Activated B cell treated with CpG ODN at 0.5 μM for 24 hours (primary cell): ENCODE results near the gene OAF. TPM values are rescaled to one million over a fixed set of nuclear protein-coding genes. Genes with fewer than 3 reads are reported as not detected.

Experiments used
- ATAC-seq: fragments of 200-7000 bp; cut with Tn5 transposase; one replicate; pipeline ENCODE4 v1.10.0; 2021; ENCODE audit warnings: low read depth, mild to moderate bottlenecking, moderate library complexity
- CTCF ChIA-PET: fragments of 350-600 bp; sonication (Branson Sonifier 250); formaldehyde crosslinking; loops from one replicate; lab custom pipeline; 2021; ENCODE audit warnings: antibody characterized with exemption; lab: Charles Lee
- POLR2A ChIA-PET: fragments of 350-600 bp; sonication (Branson Sonifier 250); formaldehyde crosslinking; loops from one replicate; lab custom pipeline; 2021; ENCODE audit warnings: antibody characterized with exemption; lab: Charles Lee
- DNase-seq: peaks from one replicate; pipeline ENCODE4 v3.0.0; 2022
- H3K27ac Mint-ChIP-seq: one replicate; pipeline ENCODE4 v1.8.0; 2020; ENCODE audit warnings: mixed read lengths
- H3K27me3 Mint-ChIP-seq: one replicate; pipeline ENCODE4 v1.8.0; 2021; ENCODE audit warnings: mixed read lengths
- H3K36me3 Mint-ChIP-seq: one replicate; pipeline ENCODE4 v1.8.0; 2021; ENCODE audit warnings: low read depth, mixed read lengths
- H3K4me1 Mint-ChIP-seq: one replicate; pipeline ENCODE4 v1.8.0; 2021; ENCODE audit warnings: mixed read lengths
- H3K4me3 Mint-ChIP-seq: one replicate; pipeline ENCODE4 v1.8.0; 2020; ENCODE audit warnings: mild to moderate bottlenecking, mixed read lengths
- H3K9me3 Mint-ChIP-seq: one replicate; pipeline ENCODE4 v1.8.0; 2020; ENCODE audit warnings: mixed read lengths
- intact Hi-C: fragments of 100-400 bp; cut with micrococcal nuclease; formaldehyde crosslinking; loops from one replicate; pipeline ENCODE4 v1.15.1; 2024
- total RNA-seq: library from RNA; stranded (reverse); gene quantifications from 2 replicates; pipeline ENCODE4 v1.2.3, GENCODE V29; 2022
- TF ChIP-seq, protein P1 (sequence below): fragments of 200-600 bp; IDR thresholded peaks from one replicate; pipeline ENCODE4 v1.8.0; 2022; ENCODE audit warnings: antibody characterized with exemption, mild to moderate bottlenecking

OAF gene
- total RNA-seq, 1 donor from 2014 or later = 0.78 TPM

DNA sequence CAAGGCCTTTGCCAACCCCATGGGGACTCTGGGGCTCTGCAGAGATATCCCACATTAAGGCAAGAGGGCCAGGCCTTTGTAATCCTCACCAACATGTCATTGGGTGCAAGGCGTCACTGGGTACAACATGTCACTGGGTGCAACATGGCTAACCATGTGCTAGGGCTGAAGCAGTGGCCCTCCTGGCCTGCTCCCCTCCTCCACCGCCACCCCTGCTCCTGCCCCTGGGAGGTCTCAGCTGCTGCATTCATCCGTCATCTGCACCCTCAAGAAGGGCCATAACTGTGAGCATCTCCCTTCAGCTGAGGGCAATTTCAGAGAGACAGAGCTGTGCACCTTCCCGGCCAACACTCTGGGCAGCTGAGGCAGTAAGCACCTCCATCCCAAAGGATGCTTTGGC lies 16.7 kb upstream of the OAF start:
- H3K4me1 Mint-ChIP-seq = no peaks in the 10 kb centered on the region
- intact Hi-C loops = no loop called here
- TF ChIP-seq, protein P1, sequence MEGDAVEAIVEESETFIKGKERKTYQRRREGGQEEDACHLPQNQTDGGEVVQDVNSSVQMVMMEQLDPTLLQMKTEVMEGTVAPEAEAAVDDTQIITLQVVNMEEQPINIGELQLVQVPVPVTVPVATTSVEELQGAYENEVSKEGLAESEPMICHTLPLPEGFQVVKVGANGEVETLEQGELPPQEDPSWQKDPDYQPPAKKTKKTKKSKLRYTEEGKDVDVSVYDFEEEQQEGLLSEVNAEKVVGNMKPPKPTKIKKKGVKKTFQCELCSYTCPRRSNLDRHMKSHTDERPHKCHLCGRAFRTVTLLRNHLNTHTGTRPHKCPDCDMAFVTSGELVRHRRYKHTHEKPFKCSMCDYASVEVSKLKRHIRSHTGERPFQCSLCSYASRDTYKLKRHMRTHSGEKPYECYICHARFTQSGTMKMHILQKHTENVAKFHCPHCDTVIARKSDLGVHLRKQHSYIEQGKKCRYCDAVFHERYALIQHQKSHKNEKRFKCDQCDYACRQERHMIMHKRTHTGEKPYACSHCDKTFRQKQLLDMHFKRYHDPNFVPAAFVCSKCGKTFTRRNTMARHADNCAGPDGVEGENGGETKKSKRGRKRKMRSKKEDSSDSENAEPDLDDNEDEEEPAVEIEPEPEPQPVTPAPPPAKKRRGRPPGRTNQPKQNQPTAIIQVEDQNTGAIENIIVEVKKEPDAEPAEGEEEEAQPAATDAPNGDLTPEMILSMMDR = no peak
- POLR2A ChIA-PET = interaction anchor here (0.6 kb wide), 1 partner anchor 34 kb away, joined by 4 read pairs; no protein-coding TSS in a partner anchor
- ATAC-seq (no peak), DNase-seq (no peak)
- no peaks in the 10 kb centered on the region for H3K36me3 Mint-ChIP-seq
- no peaks in the 10 kb centered on the region for H3K9me3 Mint-ChIP-seq
- no peak overlapping the region for H3K27ac Mint-ChIP-seq
- H3K4me3 Mint-ChIP-seq = no peak overlapping the region
- CTCF ChIA-PET = no interaction called here
- peaks cover 18% of the 10 kb centered on the region for H3K27me3 Mint-ChIP-seq

DNA sequence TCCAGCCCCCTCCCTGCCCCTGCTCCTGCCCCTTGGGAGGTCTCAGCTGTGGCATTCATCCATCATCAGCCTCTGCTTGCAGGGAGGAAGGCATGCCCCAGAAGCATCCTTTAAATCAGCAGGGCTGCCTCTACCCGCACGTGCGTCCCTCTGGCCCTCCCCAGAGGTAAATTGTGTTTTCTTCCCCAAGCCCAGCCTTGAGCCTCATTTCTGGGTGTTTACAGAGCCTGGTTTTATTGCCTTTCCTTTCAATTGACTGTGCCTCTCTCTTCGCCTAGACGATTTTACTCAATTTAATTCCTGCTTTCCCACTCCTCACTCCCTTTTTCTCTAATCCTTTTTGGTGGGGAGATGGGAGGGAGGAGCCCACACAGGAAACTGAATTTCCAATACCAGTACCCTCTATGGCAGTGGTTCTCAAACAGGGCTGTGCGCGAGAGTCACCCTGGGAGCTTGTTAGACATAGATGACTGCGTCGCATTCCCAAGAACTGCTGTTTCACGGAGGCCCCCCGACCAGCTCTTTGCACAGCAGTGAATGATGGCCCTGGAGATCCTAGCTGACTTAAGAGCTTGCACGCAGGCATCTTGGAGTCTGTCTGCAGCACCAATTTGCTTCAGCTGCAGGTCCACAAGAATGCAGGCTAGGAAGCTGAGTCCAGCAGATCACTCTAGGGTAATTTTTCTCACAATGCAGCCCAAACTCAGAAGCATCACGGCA lies 15.1 kb upstream of the OAF start:
- ChIA-PET CTCF (no interaction called here), POLR2A (interaction anchor here (0.6 kb wide), 1 partner anchor 435 kb away, joined by 3 read pairs; no protein-coding TSS in a partner anchor)
- DNase-seq (no peak), ATAC-seq (no peak)
- intact Hi-C loops = no loop called here
- Mint-ChIP-seq H3K36me3 (no peaks in the 10 kb centered on the region), H3K9me3 (no peaks in the 10 kb centered on the region), H3K4me3 (no peak overlapping the region), H3K4me1 (no peaks in the 10 kb centered on the region), H3K27ac (no peak overlapping the region), H3K27me3 (peaks cover 18% of the 10 kb centered on the region)
- TF ChIP-seq, protein P1 = no peak

DNA sequence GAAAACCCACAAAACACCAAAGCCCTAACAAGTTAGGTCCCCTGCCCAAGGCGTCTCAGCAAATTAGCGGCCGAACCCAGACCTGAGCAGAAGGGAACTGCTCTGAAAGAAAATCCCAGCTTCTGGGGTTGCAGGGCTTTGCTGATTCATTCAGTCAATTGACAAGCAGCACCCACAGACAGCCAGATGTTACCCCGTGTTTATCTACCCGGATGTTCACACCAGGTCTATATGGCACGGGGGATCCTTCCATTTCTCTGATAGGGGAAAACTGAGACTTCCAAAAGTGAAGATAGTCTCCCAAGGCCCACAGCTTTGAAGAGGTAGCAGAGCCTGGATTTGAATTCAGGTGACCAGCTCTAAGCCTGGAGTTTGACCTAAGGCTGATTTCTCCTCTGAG lies 14.0 kb upstream of the OAF start:
- Mint-ChIP-seq H3K36me3 (no peaks in the 10 kb centered on the region), H3K4me3 (no peak overlapping the region), H3K9me3 (no peaks in the 10 kb centered on the region), H3K27ac (no peak overlapping the region), H3K4me1 (no peaks in the 10 kb centered on the region), H3K27me3 (peaks cover 18% of the 10 kb centered on the region)
- ChIA-PET CTCF (no interaction called here), POLR2A (no interaction called here)
- intact Hi-C loops = no loop called here
- TF ChIP-seq, protein P1 = no peak
- no peak for ATAC-seq
- DNase-seq = no peak

DNA sequence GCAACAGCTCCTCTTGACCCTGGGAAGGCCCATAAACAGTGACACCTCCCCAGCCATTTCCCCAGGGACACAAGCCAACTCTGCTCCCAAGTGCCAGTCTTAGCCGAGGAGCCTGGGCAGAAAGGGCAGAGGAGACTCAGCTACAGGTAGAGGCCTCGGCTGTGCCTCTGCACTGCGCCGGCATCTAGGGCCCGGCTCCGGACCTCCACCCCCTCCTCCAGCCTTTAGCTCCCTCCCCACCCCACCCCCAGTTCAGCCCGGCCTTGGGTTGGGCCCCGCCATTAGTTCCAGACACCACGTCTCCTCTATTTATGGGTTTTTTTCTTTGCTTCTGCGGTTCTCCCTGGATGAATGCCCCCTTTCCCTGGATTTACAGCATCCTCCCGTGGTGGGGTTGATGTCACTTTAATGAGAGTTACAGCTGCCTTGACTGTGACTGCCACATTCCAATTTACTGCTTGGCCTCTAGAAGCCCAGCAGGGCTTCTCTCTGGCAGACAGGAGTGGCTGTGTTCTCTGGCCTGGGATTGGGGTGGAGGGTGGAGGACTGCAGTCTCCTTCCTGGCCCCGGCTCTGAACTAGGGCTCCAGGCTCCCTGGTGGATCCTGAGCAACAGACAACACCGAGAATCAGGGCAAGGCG lies 13.5 kb upstream of the OAF start:
- Mint-ChIP-seq H3K4me1 (no peaks in the 10 kb centered on the region), H3K9me3 (no peaks in the 10 kb centered on the region), H3K27me3 (peaks cover 18% of the 10 kb centered on the region), H3K4me3 (no peak overlapping the region), H3K36me3 (no peaks in the 10 kb centered on the region), H3K27ac (no peak overlapping the region)
- intact Hi-C loops = no loop called here
- DNase-seq (no peak), ATAC-seq (no peak)
- CTCF ChIA-PET = no interaction called here
- POLR2A ChIA-PET = no interaction called here
- TF ChIP-seq, protein P1 = no peak

DNA sequence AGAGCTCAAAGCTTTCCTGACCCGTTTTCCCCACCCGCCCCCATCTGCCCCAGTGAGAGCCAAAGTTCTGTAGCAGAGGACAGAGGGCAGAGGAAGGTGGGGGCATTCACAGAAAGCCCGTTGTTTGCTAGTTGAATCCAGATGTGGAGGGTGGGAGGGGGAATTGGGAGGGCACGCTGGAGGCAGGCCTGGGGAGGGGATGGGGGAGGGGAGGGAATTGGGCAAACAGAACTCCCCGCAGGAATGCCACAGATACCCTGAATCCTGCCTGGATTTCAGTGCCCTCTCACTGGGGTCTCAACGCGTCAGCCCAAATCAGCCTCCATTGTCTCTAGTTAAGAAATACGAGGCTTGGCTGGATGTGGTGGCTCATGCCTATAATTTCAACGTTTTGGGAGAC lies 12.9 kb upstream of the OAF start:
- H3K36me3 Mint-ChIP-seq = no peaks in the 10 kb centered on the region
- no peaks in the 10 kb centered on the region for H3K4me1 Mint-ChIP-seq
- CTCF ChIA-PET = no interaction called here
- no peak overlapping the region for H3K27ac Mint-ChIP-seq
- H3K9me3 Mint-ChIP-seq = no peaks in the 10 kb centered on the region
- DNase-seq = no peak
- no peak overlapping the region for H3K4me3 Mint-ChIP-seq
- POLR2A ChIA-PET = no interaction called here
- peaks cover 18% of the 10 kb centered on the region for H3K27me3 Mint-ChIP-seq
- TF ChIP-seq, protein P1 = no peak
- ATAC-seq = no peak
- intact Hi-C loops = no loop called here
